Prostate gland (tissue), 2 donors: ENCODE data around the gene MRGPRD.

Source experiments
- POLR2AphosphoS5 ChIP-seq: sonication (generic); formaldehyde crosslinking; IDR thresholded peaks from one replicate; pipeline ENCODE4 v1.6.1; 2017; ENCODE audit warnings: antibody characterized with exemption
- TF ChIP-seq, protein P1 (sequence below), 4 experiments: fragments of 200-600 bp in 2 of 4; fragments of 450-650 bp in 2 of 4; sonication (generic) in 2 of 4; IDR thresholded peaks; 1 replicate in 3 of 4; 2 replicates in 1 of 4; pipeline ENCODE4 v1.5.1; 2016 to 2019; ENCODE audit warnings: antibody characterized with exemption in 4 of 4, mild to moderate bottlenecking in 2 of 4, moderate library complexity in 2 of 4

DNA sequence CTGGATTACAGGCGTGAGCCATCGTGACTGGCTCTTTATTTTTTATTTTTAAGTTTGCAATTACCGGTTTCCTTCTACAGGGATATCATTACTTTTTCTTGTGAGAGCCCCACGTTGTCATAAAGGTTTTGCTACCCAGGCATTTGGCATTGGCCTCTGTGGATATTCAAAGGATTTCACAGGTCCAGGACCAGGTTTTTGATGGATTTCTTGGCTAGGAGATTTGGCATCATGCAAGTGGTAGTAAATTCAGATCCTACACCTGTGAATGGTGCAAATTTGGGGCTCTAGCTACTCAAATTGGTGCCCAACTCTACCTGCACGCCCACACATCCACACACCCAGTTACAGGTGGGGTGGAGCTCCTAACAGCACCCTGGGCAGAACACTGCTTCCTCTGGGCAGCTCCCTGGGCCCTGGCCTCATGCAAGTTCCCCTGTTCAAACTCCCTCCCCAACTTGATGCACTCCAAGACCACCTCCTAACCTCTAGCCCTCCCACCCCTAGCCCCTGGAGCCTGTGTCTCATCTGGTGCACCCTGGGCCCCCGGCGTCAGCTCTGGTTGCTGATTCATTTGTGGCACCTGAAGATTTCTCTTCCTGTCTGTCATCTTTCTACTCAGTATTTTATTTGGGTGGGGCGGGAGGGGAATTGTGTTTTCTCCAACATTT is 9.3 kb upstream of the MRGPRD start:
- TF ChIP-seq POLR2AphosphoS5: no peak
- TF ChIP-seq, protein P1, sequence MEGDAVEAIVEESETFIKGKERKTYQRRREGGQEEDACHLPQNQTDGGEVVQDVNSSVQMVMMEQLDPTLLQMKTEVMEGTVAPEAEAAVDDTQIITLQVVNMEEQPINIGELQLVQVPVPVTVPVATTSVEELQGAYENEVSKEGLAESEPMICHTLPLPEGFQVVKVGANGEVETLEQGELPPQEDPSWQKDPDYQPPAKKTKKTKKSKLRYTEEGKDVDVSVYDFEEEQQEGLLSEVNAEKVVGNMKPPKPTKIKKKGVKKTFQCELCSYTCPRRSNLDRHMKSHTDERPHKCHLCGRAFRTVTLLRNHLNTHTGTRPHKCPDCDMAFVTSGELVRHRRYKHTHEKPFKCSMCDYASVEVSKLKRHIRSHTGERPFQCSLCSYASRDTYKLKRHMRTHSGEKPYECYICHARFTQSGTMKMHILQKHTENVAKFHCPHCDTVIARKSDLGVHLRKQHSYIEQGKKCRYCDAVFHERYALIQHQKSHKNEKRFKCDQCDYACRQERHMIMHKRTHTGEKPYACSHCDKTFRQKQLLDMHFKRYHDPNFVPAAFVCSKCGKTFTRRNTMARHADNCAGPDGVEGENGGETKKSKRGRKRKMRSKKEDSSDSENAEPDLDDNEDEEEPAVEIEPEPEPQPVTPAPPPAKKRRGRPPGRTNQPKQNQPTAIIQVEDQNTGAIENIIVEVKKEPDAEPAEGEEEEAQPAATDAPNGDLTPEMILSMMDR (IDR thresholded peaks at IDR 0.05): no peak
